SK-N-SH (cell line): ENCODE measurements around the gene ZC3H7A. TPM values are rescaled to one million over a fixed set of nuclear protein-coding genes. Genes with fewer than 3 reads are reported as not detected.

Source experiments
- CTCF ChIA-PET: fragments of 300-600, 350-600 bp; formaldehyde crosslinking; extraction: SDS; loops from one replicate; lab custom pipeline; 2021; lab: Yijun Ruan, JAX
- POLR2A ChIA-PET: fragments of 350-600 bp; sonication (Branson Sonifier 250); formaldehyde crosslinking; extraction: SDS; loops from one replicate; lab custom pipeline; 2020; ENCODE audit warnings: antibody characterized with exemption, inconsistent platforms; lab: Yijun Ruan, JAX
- DNase-seq: peaks from one replicate; pipeline ENCODE4 v3.0.0; 2012
- H2AFZ ChIP-seq: fragments of 200-600 bp; sonication (generic); 2 replicates; pipeline ENCODE4 v1.8.1; 2016; ENCODE audit warnings: antibody characterized with exemption, mild to moderate bottlenecking, low read depth
- H3F3A ChIP-seq: fragments of 200-600 bp; sonication (generic); replicated peaks from 2 replicates; pipeline ENCODE3; 2016; ENCODE audit warnings: antibody characterized with exemption, mild to moderate bottlenecking; ENCODE audit not compliant: insufficient read depth
- H3K27ac ChIP-seq, 2 experiments: fragments of 200-500 bp in 1 of 2; fragments of 200-600 bp in 1 of 2; sonication (Bioruptor generic) in 1 of 2; sonication (generic), shearing (Covaris generic) in 1 of 2; 2 replicates each; pipeline versions ENCODE4 v1.5.1 to v1.6.1; 2014 to 2016; ENCODE audit warnings: low read depth in 2 of 2, inconsistent platforms in 1 of 2, low read length in 1 of 2, mild to moderate bottlenecking in 1 of 2, mixed read lengths in 1 of 2
- H3K27me3 ChIP-seq: fragments of 200-600 bp; sonication (generic), shearing (Covaris generic); 2 replicates; pipeline ENCODE4 v1.6.1; 2016; ENCODE audit warnings: mixed run types; ENCODE audit not compliant: insufficient read depth
- H3K36me3 ChIP-seq, 2 experiments: fragments of 200-500 bp in 1 of 2; fragments of 200-600 bp in 1 of 2; sonication (Bioruptor generic) in 1 of 2; sonication (generic) in 1 of 2; replicated peaks in 1 of 2; 2 replicates each; pipeline versions ENCODE3 to v1.5.1; 2014 to 2016; ENCODE audit warnings: low read length in 1 of 2, mild to moderate bottlenecking in 1 of 2; ENCODE audit not compliant: insufficient read depth in 2 of 2, control insufficient read depth in 1 of 2
- H3K4me1 ChIP-seq, 2 experiments: fragments of 200-500 bp in 1 of 2; fragments of 200-600 bp in 1 of 2; sonication (Bioruptor generic) in 1 of 2; sonication (generic), shearing (Covaris generic) in 1 of 2; 2 replicates each; pipeline versions ENCODE4 v1.5.1 to v1.6.1; 2014 to 2016; ENCODE audit warnings: low read depth in 1 of 2, low read length in 1 of 2, mixed run types in 1 of 2; ENCODE audit not compliant: insufficient read depth in 2 of 2, control insufficient read depth in 1 of 2
- H3K4me2 ChIP-seq: fragments of 200-600 bp; sonication (generic), shearing (Covaris generic); 2 replicates; pipeline ENCODE4 v1.6.1; 2017; ENCODE audit warnings: mixed run types
- H3K4me3 ChIP-seq, 2 experiments: fragments of 200-500 bp in 1 of 2; fragments of 200-600 bp in 1 of 2; sonication (Bioruptor generic) in 1 of 2; sonication (generic), shearing (Covaris generic) in 1 of 2; 2 replicates each; pipeline versions ENCODE4 v1.5.1 to v1.8.1; 2014 to 2016; ENCODE audit warnings: low read depth in 2 of 2, inconsistent platforms in 1 of 2, low read length in 1 of 2, mild to moderate bottlenecking in 1 of 2, mixed read lengths in 1 of 2, moderate library complexity in 1 of 2
- H3K79me2 ChIP-seq: fragments of 200-600 bp; sonication (generic); 2 replicates; pipeline ENCODE4 v1.8.1; 2017; ENCODE audit warnings: mild to moderate bottlenecking; ENCODE audit not compliant: insufficient read depth
- H3K9ac ChIP-seq: fragments of 200-600 bp; sonication (generic); 2 replicates; pipeline ENCODE4 v1.6.1; 2017; ENCODE audit warnings: mixed run types
- H3K9me2 ChIP-seq: fragments of 200-600 bp; sonication (generic); 2 replicates; pipeline ENCODE4 v1.6.1; 2017; ENCODE audit warnings: mixed run types
- H3K9me3 ChIP-seq: fragments of 200-600 bp; sonication (generic); 2 replicates; pipeline ENCODE4 v1.6.1; 2017; ENCODE audit warnings: mixed run types, mild to moderate bottlenecking, moderate library complexity
- H4K20me1 ChIP-seq: fragments of 200-600 bp; sonication (generic); 2 replicates; pipeline ENCODE4 v1.6.1; 2017; ENCODE audit warnings: mild to moderate bottlenecking, mixed run types; ENCODE audit not compliant: insufficient read depth
- CTCF ChIP-seq: fragments of 200-600 bp; sonication (generic); IDR thresholded peaks from 2 replicates; pipeline ENCODE4 v1.6.1; 2017; ENCODE audit warnings: antibody characterized with exemption, mild to moderate bottlenecking, moderate library complexity
- EZH2phosphoT487 ChIP-seq: fragments of 200-600 bp; sonication (generic); IDR thresholded peaks from 2 replicates; pipeline ENCODE4 v1.6.1; 2017; ENCODE audit warnings: low read depth, mixed run types, mild to moderate bottlenecking, antibody characterized with exemption, moderate library complexity, borderline replicate concordance
- FOXM1 ChIP-seq: IDR thresholded peaks from 2 replicates; pipeline ENCODE4 v1.4.0; 2012; ENCODE audit warnings: low read depth, mild to moderate bottlenecking
- GABPA ChIP-seq: IDR thresholded peaks from 2 replicates; pipeline ENCODE4 v1.4.0; 2012; ENCODE audit warnings: low read depth, mild to moderate bottlenecking
- GATA2 ChIP-seq: sonication (generic); formaldehyde crosslinking; IDR thresholded peaks from 2 replicates; pipeline ENCODE4 v1.5.0; 2020; ENCODE audit warnings: mild to moderate bottlenecking, missing genetic modification reagents
- IRF3 ChIP-seq: fragments of 150-350 bp; IDR thresholded peaks from 2 replicates; pipeline ENCODE4 v1.6.1; 2016; ENCODE audit warnings: mild to moderate bottlenecking, low read depth, low read length
- NRF1 ChIP-seq: IDR thresholded peaks from 2 replicates; pipeline ENCODE4 v1.6.1; 2012; ENCODE audit warnings: low read depth, mild to moderate bottlenecking, low read length
- POLR2AphosphoS5 ChIP-seq: IDR thresholded peaks from 2 replicates; pipeline ENCODE4 v1.6.1; 2012; ENCODE audit warnings: low read depth, low read length
- RAD21 ChIP-seq: IDR thresholded peaks from 2 replicates; pipeline ENCODE4 v1.6.1; 2012; ENCODE audit warnings: mild to moderate bottlenecking, low read length
- RCOR1 ChIP-seq: fragments of 150-350 bp; IDR thresholded peaks from 2 replicates; pipeline ENCODE4 v1.6.1; 2017; ENCODE audit warnings: antibody characterized with exemption, low read length
- RFX5 ChIP-seq: IDR thresholded peaks from 2 replicates; pipeline ENCODE4 v1.6.1; 2012; ENCODE audit warnings: mild to moderate bottlenecking, improper control_type of control experiment, low read length
- SIN3A ChIP-seq: IDR thresholded peaks from 2 replicates; pipeline ENCODE4 v1.6.1; 2012; ENCODE audit warnings: low read depth, mild to moderate bottlenecking, low read length, moderate library complexity, borderline replicate concordance
- TAF1 ChIP-seq: IDR thresholded peaks from 2 replicates; pipeline ENCODE4 v1.6.1; 2012; ENCODE audit warnings: low read depth, mild to moderate bottlenecking, low read length, moderate library complexity, borderline replicate concordance
- TEAD4 ChIP-seq: IDR thresholded peaks from 2 replicates; pipeline ENCODE4 v1.4.0; 2012; ENCODE audit warnings: mild to moderate bottlenecking, borderline replicate concordance; ENCODE audit not compliant: insufficient read depth
- WGBS: methylation state at CpG from one replicate; pipeline ENCODE4 v1.1.6; 2017; ENCODE audit warnings: low lambda C conversion rate; 5-methylcytosine and 5-hydroxymethylcytosine counted together
- polyA plus RNA-seq, 3 experiments: library from polyadenylated mRNA; depleted of rRNA; stranded (reverse); fragments of >200 nt; gene quantifications; 2 replicates each; pipeline ENCODE4 v1.2.3, GENCODE V29; 2012
- TF ChIP-seq, protein P1 (sequence below): IDR thresholded peaks from 2 replicates; pipeline ENCODE4 v1.4.0; 2012; ENCODE audit warnings: low read depth, borderline replicate concordance

The ZC3H7A gene
- polyA plus RNA-seq, 1 of the 3 experiments (the other 2 are of a cell fraction): 31.9 TPM

- Histone ChIP-seq H2AFZ (no peak overlapping the region), H3K79me2 (peaks cover 91% of the 10 kb centered on the region), H3K27me3 (no peaks in the 10 kb centered on the region), H3F3A (peaks cover 19% of the 10 kb centered on the region), H3K27ac (peak overlapping the region; percentile 6 to 18; a peak in 2 of 4 replicates), H3K4me3 (no peak overlapping the region), H3K36me3 (peaks cover 5 to 34% of the 10 kb centered on the region in 2 experiments), H3K9ac (no peak overlapping the region)
- ChIA-PET CTCF (no interaction called here), POLR2A (no interaction called here)
- TF ChIP-seq IRF3 (no peak), GABPA (no peak), CTCF (no peak), TEAD4 (no peak), RFX5 (no peak), EZH2phosphoT487 (no peak), RAD21 (no peak), FOXM1 (no peak), NRF1 (no peak), GATA2 (CRISPR knock-in tag) (no peak), POLR2AphosphoS5 (no peak), TAF1 (no peak), SIN3A (no peak), RCOR1 (no peak)
- TF ChIP-seq, protein P1, sequence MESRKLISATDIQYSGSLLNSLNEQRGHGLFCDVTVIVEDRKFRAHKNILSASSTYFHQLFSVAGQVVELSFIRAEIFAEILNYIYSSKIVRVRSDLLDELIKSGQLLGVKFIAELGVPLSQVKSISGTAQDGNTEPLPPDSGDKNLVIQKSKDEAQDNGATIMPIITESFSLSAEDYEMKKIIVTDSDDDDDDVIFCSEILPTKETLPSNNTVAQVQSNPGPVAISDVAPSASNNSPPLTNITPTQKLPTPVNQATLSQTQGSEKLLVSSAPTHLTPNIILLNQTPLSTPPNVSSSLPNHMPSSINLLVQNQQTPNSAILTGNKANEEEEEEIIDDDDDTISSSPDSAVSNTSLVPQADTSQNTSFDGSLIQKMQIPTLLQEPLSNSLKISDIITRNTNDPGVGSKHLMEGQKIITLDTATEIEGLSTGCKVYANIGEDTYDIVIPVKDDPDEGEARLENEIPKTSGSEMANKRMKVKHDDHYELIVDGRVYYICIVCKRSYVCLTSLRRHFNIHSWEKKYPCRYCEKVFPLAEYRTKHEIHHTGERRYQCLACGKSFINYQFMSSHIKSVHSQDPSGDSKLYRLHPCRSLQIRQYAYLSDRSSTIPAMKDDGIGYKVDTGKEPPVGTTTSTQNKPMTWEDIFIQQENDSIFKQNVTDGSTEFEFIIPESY: no peak
- TF ChIP-seq, all 33 proteins: peak for 0
- Histone ChIP-seq H4K20me1 (peaks cover 44% of the 10 kb centered on the region), H3K4me2 (peak overlapping the region; percentile 6; the same call in 1 of the 2 replicates), H3K9me3 (no peaks in the 10 kb centered on the region), H3K4me1 (peaks cover 29 to 41% of the 10 kb centered on the region in 2 experiments), H3K9me2 (no peaks in the 10 kb centered on the region)
- 53% methylated on average over 2 of the region's 2 CpGs for WGBS
- DNase-seq: no peak
Measured at GRCh38 chr16:11794447-11794846, 2.6 kb downstream of the ZC3H7A start.
